ENCODE measurements around the gene RSBN1.

- TF ChIP-seq POLR2A (IDR thresholded peaks at IDR 0.05; ENCODE audit: low read depth, low read length) (no peak), POLR2AphosphoS5 (IDR thresholded peaks at IDR 0.05; ENCODE audit: low read depth, low read length) (no peak), TAF1 (IDR thresholded peaks at IDR 0.05; ENCODE audit: borderline replicate concordance, low read depth, low read length) (no peak)
Measured at GRCh38 chr1:113818578-113818977, 6.3 kb upstream of the RSBN1 start.
